DND-41 (cell line): ENCODE results near the gene SLAMF8.

ENCODE experiments used
- CTCF ChIP-seq: IDR thresholded peaks from 2 replicates; pipeline ENCODE4 v1.5.1; 2012; ENCODE audit warnings: borderline replicate concordance, low read length, moderate library complexity, mild to moderate bottlenecking; ENCODE audit not compliant: poor library complexity, severe bottlenecking; ENCODE audit errors: extremely low read depth
- EZH2 ChIP-seq: IDR thresholded peaks from 3 replicates; pipeline ENCODE4 v1.6.1; 2012; ENCODE audit warnings: borderline replicate concordance, low read depth, mild to moderate bottlenecking, moderate library complexity, low read length, inconsistent platforms; ENCODE audit not compliant: severe bottlenecking

GRCh38 chr1:159826441-159827101, at the start of gene SLAMF8:
- TF ChIP-seq CTCF: no peak
- no peak for TF ChIP-seq EZH2
